Activated effector memory CD4-positive, alpha-beta T cell treated with anti-CD3 and anti-CD28 coated beads, Interleukin-2, amount 50 U/mL, for 16 hours (primary cell): Measurements from ENCODE around the gene KAT6B.
"Not testable (repeated sequence)": the region's sequence is repeated elsewhere in the genome, so short reads cannot be mapped to it uniquely, and the experiment has no call there.

ENCODE experiments used
- DNase-seq: peaks from one replicate; pipeline ENCODE4 v3.0.0-alpha.2; 2020

Gene KAT6B

GRCh38 chr10:74863551-74863950, 37.2 kb downstream of the KAT6B start:
- DNase-seq = no peak

- no peak for DNase-seq
Observed at GRCh38 chr10:74867351-74867750, 41.0 kb downstream of the KAT6B start.

- DNase-seq = no peak
Observed at GRCh38 chr10:74868392-74868977, 42.1 kb downstream of the KAT6B start.

- no peak for DNase-seq
Observed at GRCh38 chr10:74869635-74870034, 43.2 kb downstream of the KAT6B start.

- DNase-seq = no peak
Observed at GRCh38 chr10:74870191-74870590, 43.8 kb downstream of the KAT6B start.

- no peak for DNase-seq
Observed at GRCh38 chr10:74871595-74872382, 45.4 kb downstream of the KAT6B start.

GRCh38 chr10:74873803-74874454, 47.5 kb downstream of the KAT6B start:
- no peak for DNase-seq

GRCh38 chr10:74874649-74875048, 48.2 kb downstream of the KAT6B start:
- no peak for DNase-seq

GRCh38 chr10:74875068-74875467, 48.7 kb downstream of the KAT6B start:
- DNase-seq = no peak

- no peak for DNase-seq
Observed at GRCh38 chr10:74875966-74876365, 49.6 kb downstream of the KAT6B start.

GRCh38 chr10:74877054-74877453, 50.7 kb downstream of the KAT6B start:
- DNase-seq = not testable (repeated sequence)

- DNase-seq = no peak
Observed at GRCh38 chr10:74877898-74878297, 51.5 kb downstream of the KAT6B start.

- DNase-seq = no peak
Observed at GRCh38 chr10:74880041-74880440, 53.6 kb downstream of the KAT6B start.

- DNase-seq = no peak
Observed at GRCh38 chr10:74881253-74881884, 55.0 kb downstream of the KAT6B start.

- DNase-seq = no peak
Observed at GRCh38 chr10:74882427-74882826, 56.0 kb downstream of the KAT6B start.

GRCh38 chr10:74882831-74883230, 56.4 kb downstream of the KAT6B start:
- DNase-seq = no peak

GRCh38 chr10:74883428-74883827, 57.0 kb downstream of the KAT6B start:
- DNase-seq = no peak

- no peak for DNase-seq
Observed at GRCh38 chr10:74887614-74888284, 61.3 kb downstream of the KAT6B start.

- no peak for DNase-seq
Observed at GRCh38 chr10:74888962-74889661, 62.7 kb downstream of the KAT6B start.

GRCh38 chr10:74889662-74889998, 63.2 kb downstream of the KAT6B start:
- no peak for DNase-seq

GRCh38 chr10:74890460-74890859, 64.1 kb downstream of the KAT6B start:
- DNase-seq = no peak

GRCh38 chr10:74891053-74891452, 64.7 kb downstream of the KAT6B start:
- no peak for DNase-seq

- no peak for DNase-seq
Observed at GRCh38 chr10:74892839-74893238, 66.4 kb downstream of the KAT6B start.
